ENCODE measurements around the gene MOB1B. TPM values are rescaled to one million over a fixed set of nuclear protein-coding genes. Genes with fewer than 3 reads are reported as not detected.

MOB1B gene
- total and polyA plus RNA-seq, 2 of the 13 experiments (the other 11 are each of a cell fraction or from before 2014, with no cell fraction given): 3.9 to 4.0 TPM

GRCh38 chr4:70895811-70896491, 6.2 kb upstream of the MOB1B start:
- no TSS peak for BruUV-seq (replicated peaks)
- intact Hi-C loops (cut with micrococcal nuclease; ENCODE audit: unreplicated experiment): no loop called here

More at GRCh38 chr4:70895811-70896491, 6.2 kb upstream of the MOB1B start:
- Histone ChIP-seq H3K4me1 (ENCODE audit: insufficient read depth, low read length) (peaks cover 16% of the 10 kb centered on the region), H3K27me3 (ENCODE audit: control insufficient read depth in 1 of 2, insufficient read depth in 2 of 2, low read length in 2 of 2) (no peaks in the 10 kb centered on the region), H4K20me1 (ENCODE audit: insufficient read depth, low read length) (no peaks in the 10 kb centered on the region), H3K27ac (ENCODE audit: extremely low read length, insufficient read depth, low read length) (no peak overlapping the region), H3K9me3 (ENCODE audit: low read length) (no peaks in the 10 kb centered on the region), H3K4me3 (replicated peaks in 1 of 3; ENCODE audit: insufficient read depth in 1 of 3, low read depth in 2 of 3, low read length in 3 of 3) (no peak overlapping the region), H3K9ac (ENCODE audit: insufficient read depth, low read depth, low read length) (no peak overlapping the region), H2AFZ (ENCODE audit: low read length) (no peak overlapping the region), H3K79me2 (ENCODE audit: insufficient read depth, low read length) (no peaks in the 10 kb centered on the region), H3K36me3 (replicated peaks in 1 of 2; ENCODE audit: control insufficient read depth in 1 of 2, insufficient read depth in 2 of 2, low read length in 2 of 2) (no peaks in the 10 kb centered on the region), H3K4me2 (ENCODE audit: low read depth, low read length) (no peak overlapping the region)
- WGBS (ENCODE audit: low lambda C conversion rate): 11% methylated on average over 5 of the region's 5 CpGs
- POLR2A ChIA-PET: no interaction called here
- FAIRE-seq (no peak), ATAC-seq (peak; percentile 74), DNase-seq (ENCODE audit: low spot score) (no peak)
- in situ Hi-C loops (cut with HindIII; ENCODE audit: extremely low pct_ligation_motif_present, low pct_unique_long_range_greater_than_20kb): no loop called here
- TF ChIP-seq ZNF777 (CRISPR knock-in tag; IDR thresholded peaks at IDR 0.05) (no peak), MAFK (conservative IDR thresholded peaks at IDR 0.05 in 1 of 2, IDR thresholded peaks at IDR 0.05 in 1 of 2; ENCODE audit: low read length in 2 of 2) (peak; percentile 76 to 85), MAFF (IDR thresholded peaks at IDR 0.05; ENCODE audit: low read depth, low read length) (peak; percentile 75), ZNF547 (CRISPR knock-in tag; IDR thresholded peaks at IDR 0.05) (no peak), PHF21A (CRISPR knock-in tag; IDR thresholded peaks at IDR 0.05) (no peak), MXD1 (CRISPR knock-in tag; IDR thresholded peaks at IDR 0.05) (no peak)
- TF ChIP-seq, protein P1, sequence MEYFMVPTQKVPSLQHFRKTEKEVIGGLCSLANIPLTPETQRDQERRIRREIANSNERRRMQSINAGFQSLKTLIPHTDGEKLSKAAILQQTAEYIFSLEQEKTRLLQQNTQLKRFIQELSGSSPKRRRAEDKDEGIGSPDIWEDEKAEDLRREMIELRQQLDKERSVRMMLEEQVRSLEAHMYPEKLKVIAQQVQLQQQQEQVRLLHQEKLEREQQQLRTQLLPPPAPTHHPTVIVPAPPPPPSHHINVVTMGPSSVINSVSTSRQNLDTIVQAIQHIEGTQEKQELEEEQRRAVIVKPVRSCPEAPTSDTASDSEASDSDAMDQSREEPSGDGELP (IDR thresholded peaks at IDR 0.05; ENCODE audit: borderline replicate concordance, low read depth): no peak
- TF ChIP-seq, protein P2, sequence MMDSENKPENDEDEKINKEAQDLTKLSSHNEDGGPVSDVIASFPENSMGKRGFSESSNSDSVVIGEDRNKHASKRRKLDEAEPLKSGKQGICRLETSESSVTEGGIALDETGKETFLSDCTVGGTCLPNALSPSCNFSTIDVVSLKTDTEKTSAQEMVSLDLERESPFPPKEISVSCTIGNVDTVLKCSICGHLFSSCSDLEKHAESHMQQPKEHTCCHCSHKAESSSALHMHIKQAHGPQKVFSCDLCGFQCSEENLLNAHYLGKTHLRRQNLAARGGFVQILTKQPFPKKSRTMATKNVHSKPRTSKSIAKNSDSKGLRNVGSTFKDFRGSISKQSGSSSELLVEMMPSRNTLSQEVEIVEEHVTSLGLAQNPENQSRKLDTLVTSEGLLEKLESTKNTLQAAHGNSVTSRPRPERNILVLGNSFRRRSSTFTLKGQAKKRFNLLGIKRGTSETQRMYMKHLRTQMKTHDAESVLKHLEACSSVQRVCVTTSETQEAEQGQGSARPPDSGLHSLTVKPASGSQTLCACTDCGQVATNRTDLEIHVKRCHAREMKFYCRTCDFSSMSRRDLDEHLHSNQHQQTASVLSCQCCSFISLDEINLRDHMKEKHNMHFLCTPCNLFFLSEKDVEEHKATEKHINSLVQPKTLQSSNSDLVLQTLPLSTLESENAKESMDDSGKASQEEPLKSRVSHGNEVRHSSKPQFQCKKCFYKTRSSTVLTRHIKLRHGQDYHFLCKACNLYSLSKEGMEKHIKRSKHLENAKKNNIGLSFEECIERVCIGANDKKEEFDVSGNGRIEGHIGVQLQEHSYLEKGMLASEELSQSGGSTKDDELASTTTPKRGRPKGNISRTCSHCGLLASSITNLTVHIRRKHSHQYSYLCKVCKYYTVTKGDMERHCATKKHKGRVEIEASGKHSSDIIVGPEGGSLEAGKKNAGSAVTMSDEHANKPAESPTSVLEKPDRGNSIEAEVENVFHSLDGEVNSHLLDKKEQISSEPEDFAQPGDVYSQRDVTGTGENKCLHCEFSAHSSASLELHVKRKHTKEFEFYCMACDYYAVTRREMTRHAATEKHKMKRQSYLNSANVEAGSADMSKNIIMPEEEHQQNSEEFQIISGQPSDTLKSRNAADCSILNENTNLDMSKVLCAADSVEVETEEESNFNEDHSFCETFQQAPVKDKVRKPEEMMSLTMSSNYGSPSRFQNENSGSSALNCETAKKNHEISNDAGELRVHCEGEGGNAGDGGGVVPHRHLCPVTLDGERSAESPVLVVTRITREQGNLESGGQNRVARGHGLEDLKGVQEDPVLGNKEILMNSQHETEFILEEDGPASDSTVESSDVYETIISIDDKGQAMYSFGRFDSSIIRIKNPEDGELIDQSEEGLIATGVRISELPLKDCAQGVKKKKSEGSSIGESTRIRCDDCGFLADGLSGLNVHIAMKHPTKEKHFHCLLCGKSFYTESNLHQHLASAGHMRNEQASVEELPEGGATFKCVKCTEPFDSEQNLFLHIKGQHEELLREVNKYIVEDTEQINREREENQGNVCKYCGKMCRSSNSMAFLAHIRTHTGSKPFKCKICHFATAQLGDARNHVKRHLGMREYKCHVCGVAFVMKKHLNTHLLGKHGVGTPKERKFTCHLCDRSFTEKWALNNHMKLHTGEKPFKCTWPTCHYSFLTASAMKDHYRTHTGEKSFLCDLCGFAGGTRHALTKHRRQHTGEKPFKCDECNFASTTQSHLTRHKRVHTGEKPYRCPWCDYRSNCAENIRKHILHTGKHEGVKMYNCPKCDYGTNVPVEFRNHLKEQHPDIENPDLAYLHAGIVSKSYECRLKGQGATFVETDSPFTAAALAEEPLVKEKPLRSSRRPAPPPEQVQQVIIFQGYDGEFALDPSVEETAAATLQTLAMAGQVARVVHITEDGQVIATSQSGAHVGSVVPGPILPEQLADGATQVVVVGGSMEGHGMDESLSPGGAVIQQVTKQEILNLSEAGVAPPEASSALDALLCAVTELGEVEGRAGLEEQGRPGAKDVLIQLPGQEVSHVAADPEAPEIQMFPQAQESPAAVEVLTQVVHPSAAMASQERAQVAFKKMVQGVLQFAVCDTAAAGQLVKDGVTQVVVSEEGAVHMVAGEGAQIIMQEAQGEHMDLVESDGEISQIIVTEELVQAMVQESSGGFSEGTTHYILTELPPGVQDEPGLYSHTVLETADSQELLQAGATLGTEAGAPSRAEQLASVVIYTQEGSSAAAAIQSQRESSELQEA (CRISPR knock-in tag; IDR thresholded peaks at IDR 0.05; ENCODE audit: not compliant biosample characterization): no peak
- CTCF ChIA-PET (ENCODE audit: low intra/inter-chr PET ratio, low total read pairs): no interaction called here
